ENCODE measurements around the gene XPC.
A peak's percentile ranks its signal among the peaks of the same experiment; 100 is the strongest.

Gene XPC

DNA sequence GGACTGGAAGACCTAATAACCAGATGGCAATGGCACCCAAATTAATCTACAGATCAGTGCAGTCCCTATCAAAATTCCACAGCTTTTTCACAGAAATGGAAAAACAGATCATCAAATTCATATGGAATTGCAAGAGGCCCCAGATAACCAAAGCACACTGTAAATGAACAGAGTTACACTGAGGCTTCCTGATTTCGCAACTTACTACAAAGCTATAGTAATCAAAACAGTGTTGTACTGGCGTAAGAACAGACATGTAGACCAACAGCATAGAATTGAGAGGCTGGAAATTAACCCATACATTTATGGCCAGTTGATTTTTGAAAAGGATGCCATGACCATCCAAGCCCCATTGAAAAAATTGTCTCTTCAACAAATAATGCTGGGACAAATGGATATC is 16.2 kb downstream of the XPC start:
- Mint-ChIP-seq H3K27me3 (no peaks in the 10 kb centered on the region), H3K27ac (no peak overlapping the region), H3K4me1 (peaks cover 4% of the 10 kb centered on the region), H3K36me3 (peaks cover 54% of the 10 kb centered on the region), H3K9me3 (peaks cover 11% of the 10 kb centered on the region), H3K4me3 (no peak overlapping the region)

DNA sequence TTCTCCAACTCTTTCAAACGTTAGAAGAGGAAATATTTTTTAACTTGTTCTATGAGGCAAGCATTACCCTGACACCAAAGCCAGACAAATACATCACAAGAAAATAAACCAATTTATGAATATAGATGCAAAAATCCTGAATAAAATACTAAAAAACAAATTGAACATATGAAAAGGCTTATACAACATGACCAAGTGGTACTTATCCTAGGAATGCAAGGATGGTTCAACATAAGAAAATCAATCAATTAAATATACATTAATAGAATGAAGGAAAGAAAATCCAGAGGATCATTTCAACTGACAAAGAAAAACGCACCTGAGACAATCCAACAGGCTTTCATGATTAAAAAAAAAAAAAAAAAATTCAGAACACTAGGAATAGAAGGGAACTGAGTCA is 17.1 kb downstream of the XPC start:
- Mint-ChIP-seq H3K36me3 (peaks cover 56% of the 10 kb centered on the region), H3K27ac (no peak overlapping the region), H3K9me3 (peaks cover 11% of the 10 kb centered on the region), H3K4me1 (peaks cover 7% of the 10 kb centered on the region), H3K4me3 (no peak overlapping the region), H3K27me3 (no peaks in the 10 kb centered on the region)

- Mint-ChIP-seq H3K27me3 (no peaks in the 10 kb centered on the region), H3K9me3 (peaks cover 11% of the 10 kb centered on the region), H3K4me1 (peaks cover 18% of the 10 kb centered on the region), H3K27ac (no peak overlapping the region), H3K36me3 (peaks cover 47% of the 10 kb centered on the region), H3K4me3 (no peak overlapping the region)
These were observed 19.0 kb downstream of the XPC start for GRCh38 chr3:14159426-14159825.

- Mint-ChIP-seq H3K4me1 (peaks cover 21% of the 10 kb centered on the region), H3K27ac (no peak overlapping the region), H3K9me3 (peaks cover 11% of the 10 kb centered on the region), H3K36me3 (peaks cover 41% of the 10 kb centered on the region), H3K27me3 (no peaks in the 10 kb centered on the region), H3K4me3 (no peak overlapping the region)
These were observed 20.0 kb downstream of the XPC start for GRCh38 chr3:14158370-14158769.

- Mint-ChIP-seq H3K4me3 (no peak overlapping the region), H3K36me3 (peaks cover 38% of the 10 kb centered on the region), H3K4me1 (peaks cover 21% of the 10 kb centered on the region), H3K27me3 (no peaks in the 10 kb centered on the region), H3K27ac (no peak overlapping the region), H3K9me3 (peaks cover 11% of the 10 kb centered on the region)
These were observed 20.4 kb downstream of the XPC start for GRCh38 chr3:14157951-14158350.

GRCh38 chr3:14156843-14157561 is 21.4 kb downstream of the XPC start:
- no peak overlapping the region for H3K4me3 Mint-ChIP-seq
- H3K4me1 Mint-ChIP-seq = peaks cover 21% of the 10 kb centered on the region
- peaks cover 11% of the 10 kb centered on the region for H3K9me3 Mint-ChIP-seq
- H3K27ac Mint-ChIP-seq = no peak overlapping the region
- peaks cover 28% of the 10 kb centered on the region for H3K36me3 Mint-ChIP-seq
- no peaks in the 10 kb centered on the region for H3K27me3 Mint-ChIP-seq

DNA sequence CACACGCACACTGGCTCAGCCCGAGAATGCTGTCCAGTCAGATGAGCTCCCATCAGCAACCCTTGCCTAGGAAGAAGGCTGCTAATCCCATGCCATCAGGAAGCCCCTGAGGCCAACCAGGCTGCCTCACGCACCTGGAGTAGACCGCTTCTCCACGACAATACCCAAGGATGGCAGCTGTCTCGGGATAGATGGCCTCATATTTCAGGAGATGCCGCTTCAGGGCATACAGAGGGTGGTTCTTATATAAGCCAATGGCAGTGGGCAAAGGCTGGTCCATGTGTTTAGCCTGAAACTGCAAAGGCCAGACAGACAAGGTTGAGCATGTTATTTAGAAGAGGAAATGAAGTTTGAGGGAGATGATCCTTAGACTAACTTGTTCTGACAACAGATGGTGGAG is 22.2 kb downstream of the XPC start:
- H3K4me3 Mint-ChIP-seq = no peak overlapping the region
- peaks cover 21% of the 10 kb centered on the region for H3K4me1 Mint-ChIP-seq
- H3K36me3 Mint-ChIP-seq = peaks cover 20% of the 10 kb centered on the region
- no peaks in the 10 kb centered on the region for H3K27me3 Mint-ChIP-seq
- no peak overlapping the region for H3K27ac Mint-ChIP-seq
- peaks cover 3% of the 10 kb centered on the region for H3K9me3 Mint-ChIP-seq

DNA sequence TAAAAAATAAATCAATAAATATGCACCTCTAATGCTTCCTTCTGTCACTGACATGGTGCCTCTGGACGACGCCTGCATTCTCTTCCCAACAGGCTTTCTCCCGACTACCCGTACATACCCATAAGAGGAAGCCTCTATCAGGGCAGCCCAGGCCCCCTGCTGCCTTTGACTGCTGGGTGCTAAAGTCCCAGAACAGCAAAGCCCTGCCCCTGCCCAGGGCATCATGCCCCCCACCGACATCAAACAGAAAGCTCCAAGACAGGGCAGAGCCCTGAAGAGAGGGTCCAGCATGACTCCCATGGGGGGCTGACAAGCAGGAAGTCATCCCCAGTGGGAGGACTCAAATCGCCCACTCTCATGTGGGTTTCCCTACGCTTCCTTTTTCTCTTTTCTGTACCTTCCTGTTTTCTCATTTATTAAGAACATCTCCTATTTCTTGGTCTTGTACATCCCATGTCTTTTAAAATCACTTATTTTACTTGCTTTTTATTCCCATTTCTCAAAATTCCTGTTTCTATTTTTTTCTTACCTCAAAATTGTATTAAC is 23.4 kb downstream of the XPC start:
- Mint-ChIP-seq H3K27ac (peak overlapping the region; percentile 74), H3K4me3 (no peak overlapping the region), H3K36me3 (peaks cover 11% of the 10 kb centered on the region), H3K4me1 (peaks cover 21% of the 10 kb centered on the region), H3K9me3 (no peaks in the 10 kb centered on the region), H3K27me3 (no peaks in the 10 kb centered on the region)

- Mint-ChIP-seq H3K4me1 (peaks cover 21% of the 10 kb centered on the region), H3K27me3 (no peaks in the 10 kb centered on the region), H3K36me3 (peaks cover 11% of the 10 kb centered on the region), H3K9me3 (no peaks in the 10 kb centered on the region), H3K4me3 (no peak overlapping the region), H3K27ac (peak overlapping the region; percentile 48)
These were observed 24.1 kb downstream of the XPC start for GRCh38 chr3:14154276-14154675.

GRCh38 chr3:14153663-14154062 is 24.7 kb downstream of the XPC start:
- peak overlapping the region; percentile 36 for H3K27ac Mint-ChIP-seq
- H3K4me1 Mint-ChIP-seq = peaks cover 21% of the 10 kb centered on the region
- H3K27me3 Mint-ChIP-seq = no peaks in the 10 kb centered on the region
- no peak overlapping the region for H3K4me3 Mint-ChIP-seq
- H3K9me3 Mint-ChIP-seq = no peaks in the 10 kb centered on the region
- H3K36me3 Mint-ChIP-seq = peaks cover 8% of the 10 kb centered on the region

DNA sequence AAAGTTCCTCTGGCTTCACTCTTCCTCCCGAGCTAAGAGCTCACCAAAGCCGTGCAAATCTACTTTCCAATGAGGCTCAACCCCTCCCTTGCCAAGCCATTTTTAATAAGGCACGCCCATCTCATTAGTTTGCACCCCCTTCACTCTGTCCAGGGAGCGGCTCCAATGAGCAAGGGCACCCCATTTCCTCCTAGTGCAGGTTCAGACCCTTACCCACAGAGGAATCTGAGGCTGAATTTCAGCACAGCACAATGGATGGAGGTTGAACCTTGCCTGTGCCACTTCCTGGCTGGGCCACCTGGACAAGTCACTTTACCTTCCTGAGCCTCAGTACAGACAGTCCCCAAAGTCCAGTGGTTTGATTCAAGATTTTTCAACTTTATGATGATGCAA is 25.4 kb downstream of the XPC start:
- H3K27me3 Mint-ChIP-seq = no peaks in the 10 kb centered on the region
- no peak overlapping the region for H3K4me3 Mint-ChIP-seq
- H3K27ac Mint-ChIP-seq = no peak overlapping the region
- peaks cover 7% of the 10 kb centered on the region for H3K36me3 Mint-ChIP-seq
- peaks cover 21% of the 10 kb centered on the region for H3K4me1 Mint-ChIP-seq
- no peaks in the 10 kb centered on the region for H3K9me3 Mint-ChIP-seq

DNA sequence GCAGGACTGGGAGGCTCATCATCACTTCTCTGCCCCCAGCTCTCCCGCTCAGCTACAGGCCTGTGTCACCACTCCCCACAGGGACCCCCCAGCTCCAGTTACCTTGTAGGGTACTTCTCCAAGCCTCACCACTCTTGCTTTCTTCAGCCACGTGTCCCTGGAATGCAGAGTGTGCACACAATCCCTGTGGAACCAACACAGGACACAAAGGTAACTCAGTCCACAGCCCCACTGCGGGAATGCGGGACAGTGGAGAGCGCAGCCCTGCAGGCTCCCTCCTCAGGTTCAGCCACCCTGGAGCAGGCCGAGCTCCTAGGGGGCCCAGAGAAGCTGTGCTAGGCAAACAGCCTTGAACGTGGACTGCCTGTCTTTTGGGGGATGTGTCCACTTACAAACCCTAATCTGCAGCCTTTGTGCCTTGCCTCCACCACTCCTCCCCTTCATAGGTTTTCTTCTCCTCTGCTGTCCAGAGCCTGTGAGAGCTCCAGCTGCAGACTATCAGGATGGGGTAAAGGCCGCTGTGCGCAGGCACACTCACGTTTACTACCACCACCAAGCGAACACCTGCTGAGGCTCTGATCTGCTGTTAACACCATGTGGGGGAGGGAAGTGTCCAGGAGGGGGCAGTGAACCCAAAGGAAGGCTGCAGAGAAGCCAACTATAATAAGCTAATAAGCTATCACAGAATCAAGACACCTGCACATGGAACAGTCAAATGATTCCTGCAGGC is 26.0 kb downstream of the XPC start:
- no peak overlapping the region for H3K4me3 Mint-ChIP-seq
- H3K4me1 Mint-ChIP-seq = peaks cover 21% of the 10 kb centered on the region
- peaks cover 8% of the 10 kb centered on the region for H3K36me3 Mint-ChIP-seq
- H3K27me3 Mint-ChIP-seq = no peaks in the 10 kb centered on the region
- H3K9me3 Mint-ChIP-seq = no peaks in the 10 kb centered on the region
- no peak overlapping the region for H3K27ac Mint-ChIP-seq

GRCh38 chr3:14151471-14152083 is 26.8 kb downstream of the XPC start:
- Mint-ChIP-seq H3K36me3 (peaks cover 11% of the 10 kb centered on the region), H3K27me3 (no peaks in the 10 kb centered on the region), H3K27ac (no peak overlapping the region), H3K9me3 (no peaks in the 10 kb centered on the region), H3K4me3 (no peak overlapping the region), H3K4me1 (peaks cover 15% of the 10 kb centered on the region)

GRCh38 chr3:14150491-14151230 is 27.7 kb downstream of the XPC start:
- Mint-ChIP-seq H3K27me3 (no peaks in the 10 kb centered on the region), H3K4me3 (no peak overlapping the region), H3K27ac (no peak overlapping the region), H3K4me1 (peaks cover 19% of the 10 kb centered on the region), H3K36me3 (peaks cover 8% of the 10 kb centered on the region), H3K9me3 (no peaks in the 10 kb centered on the region)

GRCh38 chr3:14150078-14150477 is 28.3 kb downstream of the XPC start:
- peaks cover 20% of the 10 kb centered on the region for H3K4me1 Mint-ChIP-seq
- H3K4me3 Mint-ChIP-seq = no peak overlapping the region
- H3K36me3 Mint-ChIP-seq = peaks cover 8% of the 10 kb centered on the region
- peak overlapping the region; percentile 14 for H3K27ac Mint-ChIP-seq
- no peaks in the 10 kb centered on the region for H3K9me3 Mint-ChIP-seq
- H3K27me3 Mint-ChIP-seq = no peaks in the 10 kb centered on the region
